ENCODE results near the gene PRIMPOL.

Gene PRIMPOL

DNA sequence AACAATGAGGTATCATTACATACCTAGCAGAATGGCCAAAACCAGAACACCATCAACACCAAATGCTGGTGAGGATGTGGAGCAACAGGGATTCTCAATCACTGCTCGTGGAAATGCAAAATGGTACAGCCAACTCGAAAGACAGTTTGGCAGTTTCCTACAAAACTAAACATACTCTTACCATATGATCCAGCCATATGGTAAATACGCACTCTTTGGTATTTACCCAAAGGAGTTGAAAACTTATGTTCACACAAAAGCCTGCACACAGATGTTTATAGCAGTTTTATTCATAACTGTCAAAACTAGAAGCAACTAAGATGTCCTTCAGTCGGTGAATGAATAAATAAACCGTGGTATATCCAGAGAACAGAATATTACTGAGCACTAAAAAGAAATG, 8.1 kb upstream of the PRIMPOL start:
- H3K4ac ChIP-seq (ENCODE audit: low read depth, low read length) = no peak overlapping the region
- H3K27ac ChIP-seq (ENCODE audit: low read depth, low read length) = no peak overlapping the region
- H3K79me2 ChIP-seq (ENCODE audit: control insufficient read depth, insufficient read depth, low read length) = peaks cover 59% of the 10 kb centered on the region
- no peak overlapping the region for H3K4me3 ChIP-seq (ENCODE audit: low read length)
- DNase-seq = no peak
- no peak overlapping the region for H4K5ac ChIP-seq (ENCODE audit: low read length)
- no peak overlapping the region for H3K18ac ChIP-seq (ENCODE audit: low read length)
- H3K79me1 ChIP-seq (ENCODE audit: low read length) = peaks cover 13% of the 10 kb centered on the region
- H3K36me3 ChIP-seq (ENCODE audit: control insufficient read depth, insufficient read depth, low read length) = peaks cover 3% of the 10 kb centered on the region
- no peak overlapping the region for H3K23ac ChIP-seq (ENCODE audit: low read length)
- WGBS (ENCODE audit: extremely low coverage, insufficient coverage, low lambda C conversion rate) = no CpG with 5 or more reads among the region's 5 CpGs
- H3K4me1 ChIP-seq (ENCODE audit: control insufficient read depth, low read depth, low read length) = peaks cover 5% of the 10 kb centered on the region
- no peak overlapping the region for H3K56ac ChIP-seq (ENCODE audit: low read length)
- H2AK5ac ChIP-seq (ENCODE audit: low read length) = no peak overlapping the region
- H2BK5ac ChIP-seq (ENCODE audit: low read length) = no peak overlapping the region
- no peak overlapping the region for H2BK15ac ChIP-seq (replicated peaks; ENCODE audit: low read depth)
- H3K27me3 ChIP-seq (ENCODE audit: insufficient read depth, low read length, poor library complexity) = no peaks in the 10 kb centered on the region
- H4K8ac ChIP-seq (ENCODE audit: low read depth, low read length) = no peak overlapping the region
- H3K9ac ChIP-seq (ENCODE audit: low read length) = no peak overlapping the region
- H3K4me2 ChIP-seq (ENCODE audit: low read length) = no peak overlapping the region
- no peak overlapping the region for H2BK120ac ChIP-seq (ENCODE audit: low read depth, low read length)

DNA sequence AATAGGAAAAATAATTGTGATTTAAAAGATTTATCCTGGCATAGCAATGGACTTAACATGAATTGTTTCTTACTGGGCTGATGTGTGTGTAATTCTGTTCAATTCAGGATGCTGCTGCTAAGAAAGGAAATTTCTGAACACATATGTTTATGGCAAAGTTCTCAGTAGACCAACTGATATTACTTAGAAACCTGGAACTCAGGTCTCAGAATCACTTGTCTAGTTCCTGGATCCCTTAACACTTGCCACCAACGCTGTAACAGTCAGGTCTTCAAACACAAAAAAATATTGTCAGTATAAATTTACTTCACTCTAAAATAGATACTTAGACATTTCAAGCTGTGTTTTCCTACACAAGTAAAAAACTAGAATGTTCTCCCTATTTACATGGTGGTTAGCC, 5.8 kb upstream of the PRIMPOL start:
- Histone ChIP-seq H3K23ac (ENCODE audit: low read length) (no peak overlapping the region), H4K8ac (ENCODE audit: low read depth, low read length) (no peak overlapping the region), H3K27ac (ENCODE audit: low read depth, low read length) (no peak overlapping the region), H2BK120ac (ENCODE audit: low read depth, low read length) (no peak overlapping the region), H3K4me2 (ENCODE audit: low read length) (no peak overlapping the region), H3K27me3 (ENCODE audit: insufficient read depth, low read length, poor library complexity) (no peaks in the 10 kb centered on the region), H3K56ac (ENCODE audit: low read length) (peak overlapping the region; percentile 17), H3K18ac (ENCODE audit: low read length) (no peak overlapping the region), H3K4ac (ENCODE audit: low read depth, low read length) (no peak overlapping the region), H3K9ac (ENCODE audit: low read length) (no peak overlapping the region), H3K4me1 (ENCODE audit: control insufficient read depth, low read depth, low read length) (peaks cover 8% of the 10 kb centered on the region), H3K79me1 (ENCODE audit: low read length) (peaks cover 7% of the 10 kb centered on the region), H2AK5ac (ENCODE audit: low read length) (no peak overlapping the region), H2BK5ac (ENCODE audit: low read length) (no peak overlapping the region), H3K36me3 (ENCODE audit: control insufficient read depth, insufficient read depth, low read length) (no peaks in the 10 kb centered on the region), H2BK15ac (replicated peaks; ENCODE audit: low read depth) (no peak overlapping the region), H3K79me2 (ENCODE audit: control insufficient read depth, insufficient read depth, low read length) (peaks cover 73% of the 10 kb centered on the region), H3K4me3 (ENCODE audit: low read length) (no peak overlapping the region), H4K5ac (ENCODE audit: low read length) (no peak overlapping the region)
- DNase-seq = no peak
- WGBS (ENCODE audit: extremely low coverage, insufficient coverage, low lambda C conversion rate) = no CpG with 5 or more reads among the region's 1 CpG

DNA sequence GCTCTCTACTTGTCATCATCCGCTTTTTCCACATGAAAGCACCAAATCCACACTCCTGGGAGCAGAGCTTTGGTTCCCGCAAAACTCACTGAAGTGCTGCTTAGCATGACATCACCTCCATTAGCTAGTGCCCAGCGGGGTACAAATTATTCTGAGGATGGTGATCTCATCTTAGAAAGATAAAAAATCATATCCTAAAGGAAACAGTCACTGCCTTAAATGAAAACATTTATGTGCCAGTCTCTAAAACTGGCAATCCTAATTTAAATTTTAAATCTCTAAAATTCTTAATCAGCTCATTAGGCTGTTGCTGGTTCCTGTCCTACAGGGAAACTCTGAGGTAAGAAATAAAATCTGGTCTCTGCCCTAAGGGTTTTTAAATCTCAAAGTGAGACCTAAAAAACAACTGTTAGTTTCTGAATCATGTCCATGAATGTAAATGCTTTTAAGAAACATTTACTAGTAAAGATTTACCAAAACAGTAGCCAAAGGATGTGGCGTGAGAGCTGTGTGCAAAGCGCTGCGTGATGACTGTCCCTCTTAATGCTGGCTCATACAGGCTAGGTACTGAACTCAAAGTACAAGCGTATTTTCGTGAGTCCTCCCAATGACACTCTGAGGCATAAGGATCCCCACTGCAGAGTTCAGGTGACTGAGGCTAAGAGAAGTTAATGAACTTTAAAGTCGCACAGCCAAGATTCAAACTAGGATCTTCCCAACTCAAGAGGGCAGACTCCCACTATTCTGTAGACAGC, 4.8 kb upstream of the PRIMPOL start:
- Histone ChIP-seq H2BK120ac (ENCODE audit: low read depth, low read length) (no peak overlapping the region), H3K36me3 (ENCODE audit: control insufficient read depth, insufficient read depth, low read length) (no peaks in the 10 kb centered on the region), H2BK5ac (ENCODE audit: low read length) (no peak overlapping the region), H3K79me1 (ENCODE audit: low read length) (peaks cover 7% of the 10 kb centered on the region), H3K18ac (ENCODE audit: low read length) (peak overlapping the region; percentile 64), H3K27me3 (ENCODE audit: insufficient read depth, low read length, poor library complexity) (no peaks in the 10 kb centered on the region), H3K4me3 (ENCODE audit: low read length) (no peak overlapping the region), H3K56ac (ENCODE audit: low read length) (peak overlapping the region; percentile 73), H4K5ac (ENCODE audit: low read length) (no peak overlapping the region), H3K9ac (ENCODE audit: low read length) (peak overlapping the region; percentile 49), H3K4me2 (ENCODE audit: low read length) (no peak overlapping the region), H3K4ac (ENCODE audit: low read depth, low read length) (peak overlapping the region; percentile 50), H2BK15ac (replicated peaks; ENCODE audit: low read depth) (no peak overlapping the region), H3K27ac (ENCODE audit: low read depth, low read length) (peak overlapping the region; percentile 25), H4K8ac (ENCODE audit: low read depth, low read length) (no peak overlapping the region), H3K4me1 (ENCODE audit: control insufficient read depth, low read depth, low read length) (peaks cover 8% of the 10 kb centered on the region), H3K79me2 (ENCODE audit: control insufficient read depth, insufficient read depth, low read length) (peaks cover 69% of the 10 kb centered on the region), H3K23ac (ENCODE audit: low read length) (no peak overlapping the region), H2AK5ac (ENCODE audit: low read length) (no peak overlapping the region)
- peak; percentile 73 for DNase-seq
- WGBS (ENCODE audit: extremely low coverage, insufficient coverage, low lambda C conversion rate) = no CpG with 5 or more reads among the region's 9 CpGs

- H3K18ac ChIP-seq (ENCODE audit: low read length) = no peak overlapping the region
- H3K27ac ChIP-seq (ENCODE audit: low read depth, low read length) = no peak overlapping the region
- peaks cover 6% of the 10 kb centered on the region for H3K79me1 ChIP-seq (ENCODE audit: low read length)
- no peak overlapping the region for H2BK120ac ChIP-seq (ENCODE audit: low read depth, low read length)
- H2BK5ac ChIP-seq (ENCODE audit: low read length) = no peak overlapping the region
- no peaks in the 10 kb centered on the region for H3K27me3 ChIP-seq (ENCODE audit: insufficient read depth, low read length, poor library complexity)
- peaks cover 10% of the 10 kb centered on the region for H3K4me1 ChIP-seq (ENCODE audit: control insufficient read depth, low read depth, low read length)
- H3K23ac ChIP-seq (ENCODE audit: low read length) = no peak overlapping the region
- H2BK15ac ChIP-seq (replicated peaks; ENCODE audit: low read depth) = no peak overlapping the region
- no peak overlapping the region for H3K4ac ChIP-seq (ENCODE audit: low read depth, low read length)
- DNase-seq = no peak
- H3K4me3 ChIP-seq (ENCODE audit: low read length) = no peak overlapping the region
- H3K4me2 ChIP-seq (ENCODE audit: low read length) = no peak overlapping the region
- no peak overlapping the region for H4K8ac ChIP-seq (ENCODE audit: low read depth, low read length)
- peaks cover 59% of the 10 kb centered on the region for H3K79me2 ChIP-seq (ENCODE audit: control insufficient read depth, insufficient read depth, low read length)
- no peak overlapping the region for H3K9ac ChIP-seq (ENCODE audit: low read length)
- no peak overlapping the region for H2AK5ac ChIP-seq (ENCODE audit: low read length)
- H4K5ac ChIP-seq (ENCODE audit: low read length) = no peak overlapping the region
- WGBS (ENCODE audit: extremely low coverage, insufficient coverage, low lambda C conversion rate) = no CpG with 5 or more reads among the region's 6 CpGs
- H3K56ac ChIP-seq (ENCODE audit: low read length) = no peak overlapping the region
- no peaks in the 10 kb centered on the region for H3K36me3 ChIP-seq (ENCODE audit: control insufficient read depth, insufficient read depth, low read length)
Observed at GRCh38 chr4:184645904-184646610, 3.5 kb upstream of the PRIMPOL start.

- H3K23ac ChIP-seq (ENCODE audit: low read length) = no peak overlapping the region
- H4K8ac ChIP-seq (ENCODE audit: low read depth, low read length) = no peak overlapping the region
- H3K4me1 ChIP-seq (ENCODE audit: control insufficient read depth, low read depth, low read length) = peaks cover 10% of the 10 kb centered on the region
- H3K27ac ChIP-seq (ENCODE audit: low read depth, low read length) = no peak overlapping the region
- peak; percentile 30 for DNase-seq
- H3K36me3 ChIP-seq (ENCODE audit: control insufficient read depth, insufficient read depth, low read length) = no peaks in the 10 kb centered on the region
- H2AK5ac ChIP-seq (ENCODE audit: low read length) = no peak overlapping the region
- no peak overlapping the region for H2BK120ac ChIP-seq (ENCODE audit: low read depth, low read length)
- peak overlapping the region; percentile 95 for H3K9ac ChIP-seq (ENCODE audit: low read length)
- H3K4me2 ChIP-seq (ENCODE audit: low read length) = peak overlapping the region; percentile 26
- peaks cover 46% of the 10 kb centered on the region for H3K79me2 ChIP-seq (ENCODE audit: control insufficient read depth, insufficient read depth, low read length)
- H3K56ac ChIP-seq (ENCODE audit: low read length) = peak overlapping the region; percentile 93
- peak overlapping the region; percentile 79 for H3K4me3 ChIP-seq (ENCODE audit: low read length)
- H3K18ac ChIP-seq (ENCODE audit: low read length) = no peak overlapping the region
- H3K4ac ChIP-seq (ENCODE audit: low read depth, low read length) = no peak overlapping the region
- no peak overlapping the region for H4K5ac ChIP-seq (ENCODE audit: low read length)
- no CpG with 5 or more reads among the region's 7 CpGs for WGBS (ENCODE audit: extremely low coverage, insufficient coverage, low lambda C conversion rate)
- no peak overlapping the region for H2BK15ac ChIP-seq (replicated peaks; ENCODE audit: low read depth)
- H3K79me1 ChIP-seq (ENCODE audit: low read length) = peaks cover 6% of the 10 kb centered on the region
- no peak overlapping the region for H2BK5ac ChIP-seq (ENCODE audit: low read length)
- no peaks in the 10 kb centered on the region for H3K27me3 ChIP-seq (ENCODE audit: insufficient read depth, low read length, poor library complexity)
Observed at GRCh38 chr4:184647266-184648053, 2.1 kb upstream of the PRIMPOL start.
